CD14-positive monocyte (primary cell): ENCODE results near the gene C14orf39. TPM values are rescaled to one million over a fixed set of nuclear protein-coding genes. Genes with fewer than 3 reads are reported as not detected.

Source experiments
- DNase-seq, 3 donors: peaks; one replicate each; pipeline ENCODE4 v3.0.0-alpha.2; 2011 to 2022
- H2AFZ ChIP-seq: 2 replicates; pipeline ENCODE4 v1.6.0; 2012; ENCODE audit warnings: mild to moderate bottlenecking, low read depth, low read length, inconsistent platforms; ENCODE audit not compliant: insufficient read depth, poor library complexity, severe bottlenecking
- H3K27ac ChIP-seq, 2 donors: 1 replicate in 1 of 2; 2 replicates in 1 of 2; pipeline ENCODE4 v1.5.1; 2012 to 2013; ENCODE audit warnings: low read length in 2 of 2, control low read depth in 1 of 2, inconsistent platforms in 1 of 2, low read depth in 1 of 2, mild to moderate bottlenecking in 1 of 2
- H3K27me3 ChIP-seq, 2 donors: one replicate each; pipeline versions ENCODE4 v1.6.0 to v1.6.1; 2011 to 2013; ENCODE audit warnings: low read length in 2 of 2; ENCODE audit not compliant: control insufficient read depth in 2 of 2, insufficient read depth in 2 of 2
- H3K36me3 ChIP-seq, 2 donors: replicated peaks in 1 of 2; 1 replicate in 1 of 2; 2 replicates in 1 of 2; pipeline versions ENCODE4 v1.5.1 to v1.6.1; 2012 to 2013; ENCODE audit warnings: low read length in 2 of 2, control low read depth in 1 of 2, inconsistent platforms in 1 of 2, mild to moderate bottlenecking in 1 of 2; ENCODE audit not compliant: insufficient read depth in 2 of 2, control insufficient read depth in 1 of 2
- H3K4me1 ChIP-seq, 2 donors: 1 replicate in 1 of 2; 2 replicates in 1 of 2; pipeline versions ENCODE4 v1.5.1 to v1.6.1; 2012 to 2013; ENCODE audit warnings: low read length in 2 of 2, control low read depth in 1 of 2, inconsistent platforms in 1 of 2, mild to moderate bottlenecking in 1 of 2, moderate library complexity in 1 of 2; ENCODE audit not compliant: insufficient read depth in 2 of 2, control insufficient read depth in 1 of 2
- H3K4me2 ChIP-seq: replicated peaks from 2 replicates; pipeline ENCODE3; 2012; ENCODE audit warnings: low read length, moderate library complexity, mild to moderate bottlenecking; ENCODE audit not compliant: poor library complexity, severe bottlenecking; ENCODE audit errors: extremely low read depth
- H3K4me3 ChIP-seq, 3 experiments: fragments of 200-600 bp in 1 of 3; sonication (generic) in 1 of 3; replicated peaks in 1 of 3; 1 replicate in 2 of 3; 2 replicates in 1 of 3; pipeline ENCODE4 v1.5.1; 2011 to 2013; ENCODE audit warnings: low read length in 3 of 3, mild to moderate bottlenecking in 3 of 3, control low read depth in 2 of 3, low read depth in 2 of 3, inconsistent platforms in 1 of 3, moderate library complexity in 1 of 3
- H3K79me2 ChIP-seq: 2 replicates; pipeline ENCODE4 v1.6.0; 2012; ENCODE audit warnings: mild to moderate bottlenecking, control low read depth, inconsistent platforms, low read length, moderate library complexity; ENCODE audit not compliant: insufficient read depth
- H3K9ac ChIP-seq: 2 replicates; pipeline ENCODE4 v1.6.0; 2017; ENCODE audit warnings: low read length, mild to moderate bottlenecking; ENCODE audit not compliant: insufficient read depth, poor library complexity, severe bottlenecking
- H3K9me3 ChIP-seq, 2 donors: replicated peaks in 1 of 2; 1 replicate in 1 of 2; 2 replicates in 1 of 2; pipeline versions ENCODE4 v1.5.1 to v1.6.1; 2012 to 2013; ENCODE audit warnings: low read length in 2 of 2, control low read depth in 1 of 2; ENCODE audit not compliant: control insufficient read depth in 1 of 2, insufficient read depth in 1 of 2
- H4K20me1 ChIP-seq: 2 replicates; pipeline ENCODE4 v1.6.0; 2012; ENCODE audit warnings: mild to moderate bottlenecking, low read length, control low read depth, moderate library complexity; ENCODE audit not compliant: insufficient read depth
- H3K27ac Mint-ChIP-seq, 7 donors: one replicate each; pipeline ENCODE4 v1.8.0; 2020; ENCODE audit warnings: mild to moderate bottlenecking in 7 of 7, mixed read lengths in 7 of 7, moderate library complexity in 6 of 7, inconsistent platforms in 2 of 7
- H3K27me3 Mint-ChIP-seq, 3 donors: one replicate each; pipeline ENCODE4 v1.8.0; 2021 to 2022; ENCODE audit warnings: low read depth in 3 of 3, mild to moderate bottlenecking in 3 of 3, mixed read lengths in 3 of 3, moderate library complexity in 3 of 3, inconsistent platforms in 1 of 3
- H3K36me3 Mint-ChIP-seq, 2 donors: one replicate each; pipeline ENCODE4 v1.8.0; 2020; ENCODE audit warnings: mixed read lengths in 2 of 2, inconsistent platforms in 1 of 2, mild to moderate bottlenecking in 1 of 2
- H3K4me1 Mint-ChIP-seq: one replicate; pipeline ENCODE4 v1.8.0; 2020; ENCODE audit warnings: mild to moderate bottlenecking, mixed read lengths
- H3K4me3 Mint-ChIP-seq, 2 donors: one replicate each; pipeline ENCODE4 v1.8.0; 2020; ENCODE audit warnings: mild to moderate bottlenecking in 2 of 2, mixed read lengths in 2 of 2, moderate library complexity in 1 of 2
- H3K9me3 Mint-ChIP-seq, 7 donors: one replicate each; pipeline ENCODE4 v1.8.0; 2020 to 2022; ENCODE audit warnings: mixed read lengths in 7 of 7, mild to moderate bottlenecking in 6 of 7, moderate library complexity in 6 of 7, inconsistent platforms in 2 of 7
- CTCF ChIP-seq: fragments of 200-600 bp; IDR thresholded peaks from one replicate; pipeline ENCODE4 v1.8.0; 2022; ENCODE audit warnings: antibody characterized with exemption, mild to moderate bottlenecking
- WGBS: methylation state at CpG from one replicate; pipeline ENCODE4 v1.1.5; 2013; ENCODE audit warnings: missing lambda C conversion rate; ENCODE audit not compliant: insufficient coverage; 5-methylcytosine and 5-hydroxymethylcytosine counted together
- intact Hi-C, 2 donors: fragments of 100-400 bp; cut with micrococcal nuclease; formaldehyde crosslinking; loops; one replicate each; pipeline versions ENCODE4 v1.15.0 to v1.15.1; 2023
- polyA plus RNA-seq, 3 donors: library from polyadenylated mRNA; depleted of rRNA in 1 of 3; unstranded in 2 of 3; stranded (reverse) in 1 of 3; fragments of 300-500 nt in 2 of 3; fragments of >200 nt in 1 of 3; fragmentation: Illumina TruSeq in 2 of 3; gene quantifications; 1 replicate in 2 of 3; 2 replicates in 1 of 3; pipeline ENCODE4 v1.2.3, GENCODE V29; 2012 to 2021

The C14orf39 gene
- polyA plus RNA-seq, 3 donors, result not detected

- peaks cover 2 to 56% of the 10 kb centered on the region in 2 donors for H3K9me3 ChIP-seq
- H3K4me2 ChIP-seq, result no peak within 1 kb of the TSS
- H3K9ac ChIP-seq, result no peak within 1 kb of the TSS
- H3K27ac ChIP-seq, result no peak within 1 kb of the TSS
- Mint-ChIP-seq H3K36me3 (peaks cover 1 to 2% of the 10 kb centered on the region in 2 donors), H3K27me3 (peaks cover 97 to 98% (median 97%) of the 10 kb centered on the region in 3 donors), H3K4me1 (peaks cover 10% of the 10 kb centered on the region), H3K27ac (no peak within 1 kb of the TSS), H3K4me3 (peak within 1 kb of the TSS in 1 of 2 donors; percentile 80), H3K9me3 (peaks cover 0 to 26% (median 22%) of the 10 kb centered on the region in 7 donors)
- no peak for TF ChIP-seq CTCF
- no peak within 1 kb of the TSS for H3K4me3 ChIP-seq
- 2% methylated on average over 52 of the region's 55 CpGs for WGBS
- DNase-seq, result no peak
- H4K20me1 ChIP-seq, result no peaks in the 10 kb centered on the region
- peaks cover 92 to 100% of the 10 kb centered on the region in 2 donors for H3K27me3 ChIP-seq
- no peak within 1 kb of the TSS for H2AFZ ChIP-seq
- no peaks in the 10 kb centered on the region for H3K36me3 ChIP-seq
- no peaks in the 10 kb centered on the region for H3K4me1 ChIP-seq
- H3K79me2 ChIP-seq, result no peaks in the 10 kb centered on the region
- intact Hi-C loops, result no loop called here
Observed at GRCh38 chr14:60508707-60509437, 23.0 kb upstream of the C14orf39 start, which contains the start of gene SIX6. Gene SIX6, plus strand, starts transcription at chr14:60509146. Its CDS starts 253 bp downstream, at chr14:60509399.

GRCh38 chr14:60508363-60508706 is 22.5 kb upstream of the C14orf39 start:
- no peak for DNase-seq
- Mint-ChIP-seq H3K36me3 (peaks cover 1 to 2% of the 10 kb centered on the region in 2 donors), H3K4me1 (peaks cover 10% of the 10 kb centered on the region), H3K27me3 (peaks cover 94 to 98% (median 97%) of the 10 kb centered on the region in 3 donors), H3K4me3 (peak overlapping the region in 1 of 2 donors; percentile 76), H3K27ac (no peak overlapping the region), H3K9me3 (peaks cover 0 to 26% (median 22%) of the 10 kb centered on the region in 7 donors)
- no peak overlapping the region for H2AFZ ChIP-seq
- no peak for TF ChIP-seq CTCF
- H3K36me3 ChIP-seq, result no peaks in the 10 kb centered on the region
- no peak overlapping the region for H3K4me3 ChIP-seq
- no peak overlapping the region for H3K27ac ChIP-seq
- no peak overlapping the region for H3K4me2 ChIP-seq
- no peaks in the 10 kb centered on the region for H3K4me1 ChIP-seq
- H3K79me2 ChIP-seq, result no peaks in the 10 kb centered on the region
- WGBS, result 0% methylated on average over 1 of the region's 5 CpGs
- no peak overlapping the region for H3K9ac ChIP-seq
- intact Hi-C loops, result no loop called here
- peaks cover 2 to 52% of the 10 kb centered on the region in 2 donors for H3K9me3 ChIP-seq
- no peaks in the 10 kb centered on the region for H4K20me1 ChIP-seq
- H3K27me3 ChIP-seq, result peaks cover 90 to 100% of the 10 kb centered on the region in 2 donors
